PFSK-1 (cell line): ENCODE measurements around the gene FER.

Source experiments
- FOXP2 ChIP-seq: optimal IDR thresholded peaks from 2 replicates; pipeline ENCODE3; 2011; ENCODE audit warnings: borderline replicate concordance, control low read depth, inconsistent platforms; ENCODE audit not compliant: insufficient read depth; ENCODE audit errors: extremely low read length, extremely low read depth
- POLR2AphosphoS5 ChIP-seq: IDR thresholded peaks from 2 replicates; pipeline ENCODE4 v1.6.1; 2012; ENCODE audit warnings: low read depth, mild to moderate bottlenecking, control low read depth, low read length, moderate library complexity
- SIN3A ChIP-seq: IDR thresholded peaks from 2 replicates; pipeline ENCODE4 v1.6.1; 2012; ENCODE audit warnings: mild to moderate bottlenecking, low read length, moderate library complexity, borderline replicate concordance; ENCODE audit not compliant: insufficient read depth
- TAF1 ChIP-seq: IDR thresholded peaks from 2 replicates; pipeline ENCODE4 v1.6.1; 2012; ENCODE audit warnings: low read length, control low read depth, borderline replicate concordance; ENCODE audit not compliant: insufficient read depth
- TF ChIP-seq, protein P1 (sequence below), 2 experiments: IDR thresholded peaks; 2 replicates each; pipeline versions ENCODE4 v1.6.1 to v1.8.0; 2011 to 2012; ENCODE audit warnings: low read depth in 2 of 2, low read length in 2 of 2, control low read depth in 1 of 2, inconsistent platforms in 1 of 2, mild to moderate bottlenecking in 1 of 2, moderate library complexity in 1 of 2; ENCODE audit not compliant: insufficient read depth in 1 of 2

Gene FER

DNA sequence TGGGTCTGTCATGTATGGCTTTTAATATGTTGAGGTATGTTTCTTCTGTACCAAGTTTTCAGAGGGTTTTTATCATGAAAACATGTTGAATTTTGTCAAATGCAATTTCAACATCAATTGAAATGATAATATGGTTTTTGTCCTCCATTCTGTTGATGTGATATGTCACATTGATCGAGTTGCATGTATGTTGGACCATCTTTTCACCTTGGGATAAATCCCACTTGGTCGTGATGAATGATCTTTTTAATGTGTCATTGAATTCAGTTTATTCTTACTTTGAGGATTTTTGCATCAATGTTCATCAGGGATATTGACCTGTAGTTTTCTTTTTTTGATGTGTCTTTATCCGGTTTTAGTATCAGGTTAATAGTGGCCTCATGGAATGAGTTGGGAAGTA, 373.5 kb downstream of the FER start:
- TF ChIP-seq TAF1 (no peak), FOXP2 (no peak), SIN3A (no peak), POLR2AphosphoS5 (no peak)
- TF ChIP-seq, protein P1, sequence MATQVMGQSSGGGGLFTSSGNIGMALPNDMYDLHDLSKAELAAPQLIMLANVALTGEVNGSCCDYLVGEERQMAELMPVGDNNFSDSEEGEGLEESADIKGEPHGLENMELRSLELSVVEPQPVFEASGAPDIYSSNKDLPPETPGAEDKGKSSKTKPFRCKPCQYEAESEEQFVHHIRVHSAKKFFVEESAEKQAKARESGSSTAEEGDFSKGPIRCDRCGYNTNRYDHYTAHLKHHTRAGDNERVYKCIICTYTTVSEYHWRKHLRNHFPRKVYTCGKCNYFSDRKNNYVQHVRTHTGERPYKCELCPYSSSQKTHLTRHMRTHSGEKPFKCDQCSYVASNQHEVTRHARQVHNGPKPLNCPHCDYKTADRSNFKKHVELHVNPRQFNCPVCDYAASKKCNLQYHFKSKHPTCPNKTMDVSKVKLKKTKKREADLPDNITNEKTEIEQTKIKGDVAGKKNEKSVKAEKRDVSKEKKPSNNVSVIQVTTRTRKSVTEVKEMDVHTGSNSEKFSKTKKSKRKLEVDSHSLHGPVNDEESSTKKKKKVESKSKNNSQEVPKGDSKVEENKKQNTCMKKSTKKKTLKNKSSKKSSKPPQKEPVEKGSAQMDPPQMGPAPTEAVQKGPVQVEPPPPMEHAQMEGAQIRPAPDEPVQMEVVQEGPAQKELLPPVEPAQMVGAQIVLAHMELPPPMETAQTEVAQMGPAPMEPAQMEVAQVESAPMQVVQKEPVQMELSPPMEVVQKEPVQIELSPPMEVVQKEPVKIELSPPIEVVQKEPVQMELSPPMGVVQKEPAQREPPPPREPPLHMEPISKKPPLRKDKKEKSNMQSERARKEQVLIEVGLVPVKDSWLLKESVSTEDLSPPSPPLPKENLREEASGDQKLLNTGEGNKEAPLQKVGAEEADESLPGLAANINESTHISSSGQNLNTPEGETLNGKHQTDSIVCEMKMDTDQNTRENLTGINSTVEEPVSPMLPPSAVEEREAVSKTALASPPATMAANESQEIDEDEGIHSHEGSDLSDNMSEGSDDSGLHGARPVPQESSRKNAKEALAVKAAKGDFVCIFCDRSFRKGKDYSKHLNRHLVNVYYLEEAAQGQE (IDR thresholded peaks at IDR 0.05; ENCODE audit: insufficient read depth in 1 of 2, low read depth in 2 of 2, low read length in 2 of 2): no peak

DNA sequence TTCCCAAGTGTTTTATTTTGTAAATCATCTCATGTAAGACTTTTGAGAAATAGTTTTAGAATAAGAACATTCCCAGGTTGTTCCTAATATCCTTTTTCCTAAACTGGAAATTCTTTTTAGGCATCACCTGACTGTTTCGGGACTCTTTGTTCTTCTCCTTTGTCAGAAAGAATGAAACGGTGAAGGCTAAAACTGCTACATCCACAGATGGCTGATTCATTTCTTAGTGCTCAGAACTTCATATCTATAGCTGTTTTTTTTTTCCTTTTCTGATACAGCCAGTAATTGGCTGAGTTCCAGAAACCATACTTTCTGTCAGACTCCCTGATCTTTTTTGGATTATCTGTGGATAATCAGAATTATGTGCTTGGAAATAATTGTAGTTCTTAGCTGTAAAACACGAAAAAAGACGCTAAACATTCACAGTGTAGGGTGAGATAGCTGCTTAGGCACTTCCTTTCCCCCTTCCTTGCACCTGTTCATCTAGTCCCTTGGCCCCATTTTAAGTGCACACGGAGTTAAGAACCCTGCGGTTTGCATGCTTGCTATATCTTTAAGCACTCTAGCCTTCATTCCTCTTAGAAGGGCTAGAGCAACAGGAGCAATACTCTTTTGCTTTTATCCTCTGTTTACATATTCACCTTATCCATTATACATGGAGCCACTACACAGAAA, 378.2 kb downstream of the FER start:
- TF ChIP-seq, protein P1 (IDR thresholded peaks at IDR 0.05; ENCODE audit: insufficient read depth in 1 of 2, low read depth in 2 of 2, low read length in 2 of 2): no peak
- TF ChIP-seq TAF1 (no peak), POLR2AphosphoS5 (no peak), FOXP2 (no peak), SIN3A (no peak)

DNA sequence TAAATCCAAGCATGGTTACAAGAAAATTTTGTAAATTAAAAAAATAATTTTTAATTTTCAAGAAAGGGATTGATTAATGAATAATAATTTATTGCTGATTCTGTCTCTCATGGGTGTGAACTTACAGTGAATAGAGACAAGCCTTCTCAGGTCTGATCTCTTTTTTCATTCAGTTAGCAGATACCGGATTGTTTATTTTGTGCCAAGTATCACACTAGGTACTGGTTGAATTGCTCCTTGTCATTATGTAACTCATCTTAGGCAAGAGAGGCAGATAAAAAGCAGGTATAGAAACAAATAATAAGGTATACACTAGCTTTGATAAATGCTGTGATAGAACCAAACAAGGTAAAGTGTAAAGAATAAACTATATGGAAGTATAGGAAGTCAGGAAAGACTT, 378.8 kb downstream of the FER start:
- no peak for TF ChIP-seq POLR2AphosphoS5
- no peak for TF ChIP-seq SIN3A
- TF ChIP-seq, protein P1 (IDR thresholded peaks at IDR 0.05; ENCODE audit: insufficient read depth in 1 of 2, low read depth in 2 of 2, low read length in 2 of 2): no peak
- TF ChIP-seq TAF1: no peak
- no peak for TF ChIP-seq FOXP2

DNA sequence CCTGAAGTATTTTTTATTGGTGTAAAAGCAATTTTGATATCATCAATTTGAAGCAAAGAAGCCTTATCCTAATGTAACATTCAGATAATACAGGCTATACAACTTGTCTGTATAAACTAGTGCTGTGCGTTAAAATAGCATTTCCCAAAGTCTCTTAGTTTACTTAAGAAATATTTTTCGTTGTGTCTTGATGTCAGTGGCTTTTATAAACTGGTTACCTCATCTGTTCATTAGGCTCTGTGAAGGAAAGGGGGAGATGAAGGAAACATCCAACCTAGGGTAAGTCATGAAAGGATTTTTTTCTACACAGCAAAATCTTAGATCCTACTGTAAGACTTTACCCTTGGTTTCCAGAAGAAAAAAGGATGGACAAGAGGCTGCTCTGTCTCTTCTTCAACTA, 389.2 kb downstream of the FER start:
- TF ChIP-seq TAF1 (no peak), FOXP2 (no peak), POLR2AphosphoS5 (no peak), SIN3A (no peak)
- TF ChIP-seq, protein P1 (IDR thresholded peaks at IDR 0.05; ENCODE audit: insufficient read depth in 1 of 2, low read depth in 2 of 2, low read length in 2 of 2): no peak
